ENCODE data around the gene PKIG.

- TF ChIP-seq POLR2A (IDR thresholded peaks at IDR 0.05; ENCODE audit: low read length) (no peak), GATA1 (IDR thresholded peaks at IDR 0.05; ENCODE audit: low read depth, low read length) (no peak)
Observed at GRCh38 chr20:44543358-44543757, 39.0 kb upstream of the PKIG start.

Measured in erythroblast (primary cell).